Loucy (cell line): ENCODE data around the gene ABCC3.

Source experiments
- H2AFZ ChIP-seq: fragments of 200-600 bp; sonication (generic); 2 replicates; pipeline ENCODE4 v1.6.0; 2016; ENCODE audit warnings: antibody characterized with exemption, mild to moderate bottlenecking, low read length, moderate library complexity
- H3F3A ChIP-seq: fragments of 200-600 bp; 2 replicates; pipeline ENCODE4 v1.6.0; 2016; ENCODE audit warnings: antibody characterized with exemption, low read depth, mild to moderate bottlenecking
- H3K27me3 ChIP-seq: fragments of 200-600 bp; sonication (generic); 2 replicates; pipeline ENCODE4 v1.6.1; 2014; ENCODE audit warnings: low read length, mild to moderate bottlenecking; ENCODE audit not compliant: insufficient read depth, poor library complexity, severe bottlenecking
- H3K36me3 ChIP-seq: fragments of 200-600 bp; sonication (generic); 2 replicates; pipeline ENCODE4 v1.6.1; 2016; ENCODE audit warnings: low read length; ENCODE audit not compliant: insufficient read depth
- H3K4me1 ChIP-seq: fragments of 200-600 bp; sonication (generic); 2 replicates; pipeline ENCODE4 v1.5.1; 2014; ENCODE audit warnings: low read length, mild to moderate bottlenecking; ENCODE audit not compliant: insufficient read depth, poor library complexity, severe bottlenecking
- H3K4me2 ChIP-seq: fragments of 200-600 bp; sonication (generic); 2 replicates; pipeline ENCODE4 v1.6.0; 2014; ENCODE audit warnings: antibody characterized with exemption, low read length, low read depth, mild to moderate bottlenecking; ENCODE audit not compliant: poor library complexity, severe bottlenecking
- H3K4me3 ChIP-seq: fragments of 200-600 bp; sonication (generic); 2 replicates; pipeline ENCODE4 v1.5.1; 2014; ENCODE audit warnings: low read length, mild to moderate bottlenecking, mixed read lengths; ENCODE audit not compliant: poor library complexity, severe bottlenecking
- H3K79me2 ChIP-seq: fragments of 200-600 bp; sonication (generic); 2 replicates; pipeline ENCODE4 v1.6.1; 2014; ENCODE audit warnings: low read length; ENCODE audit not compliant: insufficient read depth
- H3K9ac ChIP-seq: fragments of 200-600 bp; sonication (generic); 2 replicates; pipeline ENCODE4 v1.6.0; 2014; ENCODE audit warnings: mild to moderate bottlenecking, low read depth, low read length, moderate library complexity; ENCODE audit not compliant: poor library complexity, severe bottlenecking
- H3K9me2 ChIP-seq: fragments of 200-600 bp; sonication (generic); replicated peaks from 2 replicates; pipeline ENCODE4 v1.6.1; 2016; ENCODE audit warnings: low read depth, low read length, mixed read lengths
- H3K9me3 ChIP-seq: fragments of 200-600 bp; sonication (generic); 2 replicates; pipeline ENCODE4 v1.6.1; 2014; ENCODE audit warnings: mild to moderate bottlenecking, antibody characterized with exemption, low read length, low read depth; ENCODE audit not compliant: insufficient read depth
- H4K20me1 ChIP-seq: fragments of 200-600 bp; sonication (generic); 2 replicates; pipeline ENCODE4 v1.6.0; 2014; ENCODE audit warnings: antibody characterized with exemption, low read length, mild to moderate bottlenecking; ENCODE audit not compliant: insufficient read depth, poor library complexity, severe bottlenecking
- EZH2phosphoT487 ChIP-seq: fragments of 200-600 bp; IDR thresholded peaks from 2 replicates; pipeline ENCODE4 v1.6.1; 2018; ENCODE audit warnings: antibody characterized with exemption, mild to moderate bottlenecking, moderate library complexity, borderline replicate concordance
- TF ChIP-seq, protein P1 (sequence below): fragments of 200-600 bp; sonication (generic); conservative IDR thresholded peaks from 2 replicates; pipeline ENCODE4 v1.5.1; 2014; ENCODE audit warnings: mild to moderate bottlenecking, antibody characterized with exemption, low read length

Gene ABCC3

DNA sequence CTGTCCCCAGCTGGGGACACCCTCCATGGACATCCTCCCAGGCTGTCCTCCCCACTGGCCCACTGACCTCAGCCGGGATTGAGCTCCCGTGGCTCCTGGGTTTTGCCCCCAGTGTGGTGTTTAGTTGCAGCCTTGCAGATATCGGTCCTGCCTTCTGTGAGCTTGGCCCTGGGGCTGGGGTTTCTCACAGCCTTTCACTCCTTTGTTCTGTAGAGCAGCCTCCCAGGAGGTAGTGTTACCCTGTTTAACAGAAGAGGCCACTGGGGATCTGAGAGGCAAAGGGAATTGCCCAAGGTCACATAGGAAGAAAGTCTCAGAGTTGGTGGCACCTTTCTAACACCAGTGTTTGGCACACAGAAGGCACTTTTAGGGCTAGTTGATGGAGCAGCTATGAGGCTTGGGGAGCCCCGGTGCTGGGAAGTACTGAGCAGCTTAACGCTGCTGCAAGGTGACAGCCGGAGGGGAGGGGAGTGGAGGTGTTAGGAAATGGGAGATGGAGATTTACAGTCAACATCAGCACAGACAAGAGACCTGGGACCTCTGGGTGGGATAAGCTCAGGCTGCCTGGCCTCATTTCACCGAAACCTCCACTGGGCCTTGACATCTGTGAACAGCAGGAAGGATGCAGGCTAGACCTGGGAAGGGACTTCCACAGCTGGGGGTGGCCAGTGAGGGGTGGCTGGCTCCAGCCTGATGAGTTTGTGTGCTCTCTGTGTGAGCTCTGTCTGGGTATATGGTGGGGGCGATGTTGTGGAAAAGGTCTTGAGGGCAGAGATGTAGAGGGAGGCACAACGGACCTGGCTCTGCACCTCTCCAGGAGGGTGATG, 48.0 kb upstream of the ABCC3 start:
- no peak overlapping the region for H3K4me2 ChIP-seq

DNA sequence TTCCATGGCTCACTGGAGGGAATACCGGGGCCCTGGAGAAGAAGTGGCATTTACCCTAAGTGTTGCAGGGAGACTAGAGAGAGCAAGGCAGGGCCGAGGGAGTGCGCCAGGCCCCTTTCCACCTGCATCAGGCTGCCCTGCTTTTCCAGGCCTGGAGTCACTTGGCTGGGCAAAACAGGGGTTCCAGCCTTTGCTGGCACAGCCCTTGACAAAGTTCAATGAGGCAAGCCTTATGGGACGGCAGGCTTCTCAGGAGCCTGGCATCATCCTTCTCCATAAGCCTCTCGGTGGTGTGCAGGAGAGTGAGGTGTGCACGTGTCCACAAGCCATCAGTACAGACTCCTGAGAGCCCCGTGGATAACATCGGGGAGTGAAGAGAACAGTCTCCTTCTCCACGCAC, 47.1 kb upstream of the ABCC3 start:
- no peaks in the 10 kb centered on the region for H3F3A ChIP-seq
- H3K27me3 ChIP-seq = no peaks in the 10 kb centered on the region
- no peaks in the 10 kb centered on the region for H3K4me1 ChIP-seq
- TF ChIP-seq EZH2phosphoT487 = no peak
- H3K9ac ChIP-seq = no peak overlapping the region
- no peaks in the 10 kb centered on the region for H4K20me1 ChIP-seq
- H3K9me2 ChIP-seq = no peaks in the 10 kb centered on the region
- H3K4me3 ChIP-seq = no peak overlapping the region
- no peak overlapping the region for H3K4me2 ChIP-seq
- H2AFZ ChIP-seq = no peak overlapping the region
- no peaks in the 10 kb centered on the region for H3K9me3 ChIP-seq
- H3K79me2 ChIP-seq = no peaks in the 10 kb centered on the region
- no peaks in the 10 kb centered on the region for H3K36me3 ChIP-seq

More for the DNA sequence above, 48.0 kb upstream of the ABCC3 start:
- Histone ChIP-seq H3K27me3 (no peaks in the 10 kb centered on the region), H3K36me3 (no peaks in the 10 kb centered on the region), H3K4me3 (no peak overlapping the region), H3K9ac (no peak overlapping the region), H3K9me3 (no peaks in the 10 kb centered on the region), H3K79me2 (no peaks in the 10 kb centered on the region), H2AFZ (no peak overlapping the region), H3K9me2 (no peaks in the 10 kb centered on the region), H3K4me1 (no peaks in the 10 kb centered on the region), H3F3A (no peaks in the 10 kb centered on the region), H4K20me1 (no peaks in the 10 kb centered on the region)
- TF ChIP-seq EZH2phosphoT487 = no peak
- TF ChIP-seq, protein P1, sequence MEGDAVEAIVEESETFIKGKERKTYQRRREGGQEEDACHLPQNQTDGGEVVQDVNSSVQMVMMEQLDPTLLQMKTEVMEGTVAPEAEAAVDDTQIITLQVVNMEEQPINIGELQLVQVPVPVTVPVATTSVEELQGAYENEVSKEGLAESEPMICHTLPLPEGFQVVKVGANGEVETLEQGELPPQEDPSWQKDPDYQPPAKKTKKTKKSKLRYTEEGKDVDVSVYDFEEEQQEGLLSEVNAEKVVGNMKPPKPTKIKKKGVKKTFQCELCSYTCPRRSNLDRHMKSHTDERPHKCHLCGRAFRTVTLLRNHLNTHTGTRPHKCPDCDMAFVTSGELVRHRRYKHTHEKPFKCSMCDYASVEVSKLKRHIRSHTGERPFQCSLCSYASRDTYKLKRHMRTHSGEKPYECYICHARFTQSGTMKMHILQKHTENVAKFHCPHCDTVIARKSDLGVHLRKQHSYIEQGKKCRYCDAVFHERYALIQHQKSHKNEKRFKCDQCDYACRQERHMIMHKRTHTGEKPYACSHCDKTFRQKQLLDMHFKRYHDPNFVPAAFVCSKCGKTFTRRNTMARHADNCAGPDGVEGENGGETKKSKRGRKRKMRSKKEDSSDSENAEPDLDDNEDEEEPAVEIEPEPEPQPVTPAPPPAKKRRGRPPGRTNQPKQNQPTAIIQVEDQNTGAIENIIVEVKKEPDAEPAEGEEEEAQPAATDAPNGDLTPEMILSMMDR = no peak

DNA sequence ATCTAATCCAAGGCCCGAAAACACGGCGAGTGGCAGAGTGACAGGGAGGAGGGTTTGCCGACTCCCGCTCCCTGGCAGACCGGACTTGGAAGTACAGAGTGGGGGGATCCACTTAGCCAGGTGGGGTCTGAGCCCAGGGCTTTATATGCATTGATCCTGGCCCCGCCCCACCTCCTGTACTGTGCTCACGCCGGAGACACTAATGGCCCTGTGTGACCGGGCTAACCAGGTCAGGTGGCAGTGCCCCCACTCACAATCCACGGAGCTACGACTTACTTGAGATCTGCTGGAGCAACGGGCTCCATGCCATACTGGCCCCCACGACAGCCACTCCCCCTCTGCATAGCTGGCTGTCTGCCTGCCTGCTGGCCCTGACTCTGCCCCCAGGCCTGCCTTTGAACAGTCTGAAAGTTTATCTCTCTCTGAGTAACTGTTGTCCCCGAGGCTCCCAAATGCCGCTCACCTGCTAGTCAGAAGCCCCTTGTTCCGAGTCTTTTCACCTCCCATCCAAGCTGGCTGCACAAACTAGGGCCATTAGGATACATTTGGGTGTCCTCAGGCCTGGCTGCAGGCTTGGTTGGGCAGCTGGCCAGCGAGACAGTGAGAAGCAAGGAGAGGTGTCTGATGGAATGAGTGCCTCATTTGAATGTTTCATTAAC, 46.2 kb upstream of the ABCC3 start:
- H3K27me3 ChIP-seq = no peaks in the 10 kb centered on the region
- no peak overlapping the region for H2AFZ ChIP-seq
- TF ChIP-seq, protein P1 = no peak
- no peak for TF ChIP-seq EZH2phosphoT487
- H3K4me1 ChIP-seq = no peaks in the 10 kb centered on the region
- no peaks in the 10 kb centered on the region for H3K9me3 ChIP-seq
- no peak overlapping the region for H3K4me2 ChIP-seq
- H4K20me1 ChIP-seq = no peaks in the 10 kb centered on the region
- H3K36me3 ChIP-seq = no peaks in the 10 kb centered on the region
- H3K79me2 ChIP-seq = no peaks in the 10 kb centered on the region
- H3K9me2 ChIP-seq = no peaks in the 10 kb centered on the region
- H3K9ac ChIP-seq = no peak overlapping the region
- no peaks in the 10 kb centered on the region for H3F3A ChIP-seq
- no peak overlapping the region for H3K4me3 ChIP-seq
